NB4 (cell line): ENCODE data around the gene SUGP1.

Source experiments
- MYC ChIP-seq: IDR thresholded peaks from 2 replicates; pipeline ENCODE4 v1.6.1; 2011; ENCODE audit warnings: low read depth, low read length
- POLR2A ChIP-seq: IDR thresholded peaks from 2 replicates; pipeline ENCODE4 v1.6.1; 2011; ENCODE audit warnings: mild to moderate bottlenecking; ENCODE audit not compliant: insufficient read length; ENCODE audit errors: extremely low read depth
- TF ChIP-seq, protein P1 (sequence below): IDR thresholded peaks from one replicate; pipeline ENCODE4 v1.5.1; 2012; ENCODE audit warnings: low read depth, low read length

DNA sequence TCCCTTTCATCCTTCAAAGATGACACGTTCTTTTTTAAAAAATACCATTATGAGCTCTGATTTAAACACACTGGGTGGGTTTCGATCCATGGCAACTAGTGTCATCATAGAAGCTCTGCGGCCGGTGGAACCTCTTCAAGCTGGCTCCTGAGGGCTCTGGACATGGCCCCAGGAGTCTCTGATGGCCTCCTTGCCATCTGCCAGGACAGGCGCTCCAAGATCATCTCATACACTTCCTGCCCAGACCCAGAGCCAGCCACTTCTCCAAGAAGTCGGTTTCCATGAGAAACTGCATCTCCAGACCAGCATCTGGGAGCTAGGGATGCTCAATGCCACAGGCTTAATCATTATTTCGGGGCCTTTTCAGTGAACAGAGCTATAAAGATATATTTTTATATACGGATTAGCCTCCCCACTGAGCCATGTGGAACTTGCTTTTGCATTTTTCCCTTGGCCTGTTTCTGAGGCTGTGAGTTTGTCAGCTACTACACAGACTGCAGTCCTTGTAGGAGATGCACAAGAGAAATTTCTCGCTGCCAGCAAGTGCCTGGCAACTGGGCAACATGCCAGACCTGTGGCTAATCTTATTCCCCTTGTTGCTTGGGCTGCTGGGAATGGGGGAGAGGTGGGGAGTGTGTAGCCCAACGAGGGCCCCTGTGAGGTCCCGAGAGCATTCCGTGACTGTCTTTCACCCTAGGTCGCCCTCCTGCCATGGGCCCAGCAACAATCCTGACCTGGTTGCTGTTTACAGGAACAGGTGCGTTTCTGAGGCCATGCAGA lies 15.9 kb downstream of the SUGP1 start:
- TF ChIP-seq POLR2A, result no peak
- TF ChIP-seq, protein P1, sequence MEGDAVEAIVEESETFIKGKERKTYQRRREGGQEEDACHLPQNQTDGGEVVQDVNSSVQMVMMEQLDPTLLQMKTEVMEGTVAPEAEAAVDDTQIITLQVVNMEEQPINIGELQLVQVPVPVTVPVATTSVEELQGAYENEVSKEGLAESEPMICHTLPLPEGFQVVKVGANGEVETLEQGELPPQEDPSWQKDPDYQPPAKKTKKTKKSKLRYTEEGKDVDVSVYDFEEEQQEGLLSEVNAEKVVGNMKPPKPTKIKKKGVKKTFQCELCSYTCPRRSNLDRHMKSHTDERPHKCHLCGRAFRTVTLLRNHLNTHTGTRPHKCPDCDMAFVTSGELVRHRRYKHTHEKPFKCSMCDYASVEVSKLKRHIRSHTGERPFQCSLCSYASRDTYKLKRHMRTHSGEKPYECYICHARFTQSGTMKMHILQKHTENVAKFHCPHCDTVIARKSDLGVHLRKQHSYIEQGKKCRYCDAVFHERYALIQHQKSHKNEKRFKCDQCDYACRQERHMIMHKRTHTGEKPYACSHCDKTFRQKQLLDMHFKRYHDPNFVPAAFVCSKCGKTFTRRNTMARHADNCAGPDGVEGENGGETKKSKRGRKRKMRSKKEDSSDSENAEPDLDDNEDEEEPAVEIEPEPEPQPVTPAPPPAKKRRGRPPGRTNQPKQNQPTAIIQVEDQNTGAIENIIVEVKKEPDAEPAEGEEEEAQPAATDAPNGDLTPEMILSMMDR, result no peak
- TF ChIP-seq MYC, result no peak
